ENCODE data around the gene DIAPH2. TPM values are rescaled to one million over a fixed set of nuclear protein-coding genes. Genes with fewer than 3 reads are reported as not detected.

The DIAPH2 gene
- total RNA-seq, 1 experiment from 2014 or later = 10.9 TPM

DNA sequence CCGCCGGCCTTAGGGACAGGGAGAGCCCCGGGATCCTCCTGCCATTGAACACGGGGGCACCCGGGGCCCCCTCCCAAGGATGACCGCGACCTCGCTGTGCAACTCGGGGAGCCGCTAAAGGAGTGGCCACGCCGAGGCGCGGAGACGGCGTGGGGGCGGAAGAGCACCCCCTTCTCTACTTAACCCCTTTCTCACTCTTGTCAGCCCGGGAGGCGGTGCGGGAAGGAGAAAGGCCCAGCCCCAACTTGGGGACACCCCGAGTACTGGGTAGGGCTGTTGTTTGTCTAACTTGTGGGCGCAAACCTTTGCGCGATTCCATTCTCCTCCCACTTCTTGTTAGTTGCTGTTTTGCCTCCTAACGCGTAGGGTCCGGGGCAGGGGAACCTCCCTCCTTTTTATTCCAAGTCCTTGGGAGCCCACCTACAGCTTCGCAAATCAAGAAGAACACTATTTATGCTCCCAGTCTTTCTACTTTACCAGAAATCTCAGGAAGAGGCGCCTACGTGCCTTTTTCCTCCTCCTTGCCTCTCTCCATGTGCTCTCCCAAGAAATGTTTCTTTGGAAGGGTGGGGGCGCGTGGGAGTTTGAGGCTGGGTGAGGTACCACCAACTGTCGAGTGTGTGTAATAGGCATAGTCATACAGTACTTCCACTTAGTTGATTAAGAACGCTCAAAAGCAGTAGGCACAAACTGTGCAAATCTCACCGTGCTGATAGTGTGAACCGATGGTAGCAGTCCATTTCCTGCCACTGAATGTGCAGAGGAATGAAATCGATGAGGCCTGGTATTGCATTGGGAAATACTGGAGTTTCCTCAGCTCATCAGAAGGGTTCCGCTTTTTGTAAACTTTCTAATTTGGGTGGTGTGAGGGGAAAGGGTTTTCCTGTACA, 813 bp downstream of the DIAPH2 start:
- no peaks in the 10 kb centered on the region for H4K20me1 ChIP-seq (ENCODE audit: insufficient read depth)
- ChIA-PET POLR2A (no interaction called here), RAD21 (ENCODE audit: low non-redundant PET in 1 of 2, low total read pairs in 2 of 2, uncharacterized antibody in 2 of 2, unreplicated experiment in 2 of 2) (no interaction called here), CTCF (no interaction called here)
- H3K27me3 ChIP-seq (ENCODE audit: insufficient read depth, low read length) = no peaks in the 10 kb centered on the region
- H2AFZ ChIP-seq (ENCODE audit: low read depth, low read length, poor library complexity, severe bottlenecking) = no peak overlapping the region
- no peaks in the 10 kb centered on the region for H3K9me2 ChIP-seq (ENCODE audit: insufficient read depth)
- H3K4me2 ChIP-seq (ENCODE audit: low read length) = peak overlapping the region; percentile 80
- H3K9ac ChIP-seq (ENCODE audit: low read length) = peak overlapping the region; percentile 68
- H3K9me3 ChIP-seq (ENCODE audit: control insufficient read depth in 1 of 2, insufficient read depth in 1 of 2, low read depth in 1 of 2, low read length in 2 of 2) = no peaks in the 10 kb centered on the region
- H3K36me3 ChIP-seq (ENCODE audit: control insufficient read depth in 1 of 2, insufficient read depth in 2 of 2, low read length in 2 of 2) = no peaks in the 10 kb centered on the region
- intact Hi-C loops (cut with micrococcal nuclease) = no loop called here
- TF ChIP-seq YY1 (IDR thresholded peaks at IDR 0.05; ENCODE audit: extremely low read depth, insufficient replicate concordance, low read depth, low read length) = no peak
- TF ChIP-seq ATF3 (IDR thresholded peaks at IDR 0.05) = no peak
- no peak for TF ChIP-seq SP1 (IDR thresholded peaks at IDR 0.05; ENCODE audit: low read depth)
- TF ChIP-seq MAX (IDR thresholded peaks at IDR 0.05) = peak; percentile 31; the same call in 1 of the 2 replicates
- no peak for TF ChIP-seq FOSL1 (IDR thresholded peaks at IDR 0.05; ENCODE audit: low read depth)
- TF ChIP-seq ZFX (IDR thresholded peaks at IDR 0.05) = peak; percentile 25; the same call in 1 of the 2 replicates
- TF ChIP-seq EZH2 (IDR thresholded peaks at IDR 0.05) = no peak
- TF ChIP-seq CBX3 (IDR thresholded peaks at IDR 0.05; ENCODE audit: low read depth) = no peak
- no peak for TF ChIP-seq POLR2AphosphoS5 (IDR thresholded peaks at IDR 0.05; ENCODE audit: low read depth, low read length)
- TF ChIP-seq RAD21 (IDR thresholded peaks at IDR 0.05; ENCODE audit: low read depth) = no peak
- TF ChIP-seq ELF1 (IDR thresholded peaks at IDR 0.05; ENCODE audit: borderline replicate concordance, low read depth) = no peak
- TF ChIP-seq ZNF274 (IDR thresholded peaks at IDR 0.05; ENCODE audit: low read depth, low read length) = no peak
- TF ChIP-seq CEBPB (IDR thresholded peaks at IDR 0.05; ENCODE audit: low read depth) = no peak
- no peak for TF ChIP-seq JUND (IDR thresholded peaks at IDR 0.05)
- TF ChIP-seq CTCF (IDR thresholded peaks at IDR 0.05 in 2 of 3, conservative IDR thresholded peaks at IDR 0.05 in 1 of 3; ENCODE audit: borderline replicate concordance in 1 of 3, insufficient read depth in 1 of 3, low read depth in 2 of 3, low read length in 2 of 3) = no peak
- peak; percentile 33; the same call in 1 of the 2 replicates for TF ChIP-seq EGR1 (IDR thresholded peaks at IDR 0.05; ENCODE audit: low read depth)
- no peak for TF ChIP-seq POLR2A (IDR thresholded peaks at IDR 0.05; ENCODE audit: borderline replicate concordance, extremely low read depth, insufficient read depth, insufficient read length)
- TF ChIP-seq REST (IDR thresholded peaks at IDR 0.05; ENCODE audit: low read depth) = no peak
- TF ChIP-seq SRF (IDR thresholded peaks at IDR 0.05; ENCODE audit: low read depth) = no peak
- TF ChIP-seq SIN3A (IDR thresholded peaks at IDR 0.05; ENCODE audit: low read depth) = no peak
- DNase-seq (ENCODE audit: low read depth, low spot score) (no peak), ATAC-seq (peak; percentile 33)
- peak overlapping the region; percentile 62 to 69 for H3K4me3 ChIP-seq (replicated peaks in 1 of 2; ENCODE audit: low read depth in 1 of 2, low read length in 2 of 2)
- peaks cover 22% of the 10 kb centered on the region for H3K79me2 ChIP-seq (ENCODE audit: insufficient read depth, low read length)
- H3K27ac ChIP-seq (ENCODE audit: low read depth, low read length) = peak overlapping the region; percentile 67
- peaks cover 0 to 14% of the 10 kb centered on the region in 2 experiments; a peak in 2 of 4 replicates for H3K4me1 ChIP-seq (ENCODE audit: control insufficient read depth in 1 of 2, insufficient read depth in 2 of 2, low read length in 2 of 2)
- BruUV-seq (replicated peaks) = no TSS peak

Measured in HCT116 (cell line).